Measurements from ENCODE around the gene FOXD4L5.
"Not testable (repeated sequence)": the region's sequence is repeated elsewhere in the genome, so short reads cannot be mapped to it uniquely, and the experiment has no call there.

FOXD4L5 gene

DNA sequence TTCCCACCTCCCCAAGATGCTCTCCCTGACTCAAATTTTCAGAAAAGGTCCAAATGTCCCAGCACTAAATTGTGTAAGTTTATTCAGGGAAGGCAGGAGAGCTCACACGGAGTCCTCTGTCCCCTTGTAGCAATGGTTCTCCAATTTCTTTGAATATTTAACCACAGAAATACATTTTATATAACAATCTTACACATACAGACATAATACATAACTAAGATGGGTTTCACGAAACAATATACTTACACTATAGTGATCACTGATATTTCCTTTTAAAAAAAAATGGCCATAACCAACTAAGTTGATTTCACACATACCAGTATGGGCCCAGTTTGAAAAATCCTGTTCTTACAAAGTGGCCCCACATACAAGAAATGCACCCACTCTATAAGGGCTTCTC is at the start of gene FOXD4L5:
TSS of gene FOXD4L5 (minus strand) at position 101 of the 400 bp plus-strand sequence. CDS start 832 bp downstream, outside the sequence.
- DNase-seq (ENCODE audit: insufficient read length, low spot score); FAIRE-seq: not testable (repeated sequence)

DNA sequence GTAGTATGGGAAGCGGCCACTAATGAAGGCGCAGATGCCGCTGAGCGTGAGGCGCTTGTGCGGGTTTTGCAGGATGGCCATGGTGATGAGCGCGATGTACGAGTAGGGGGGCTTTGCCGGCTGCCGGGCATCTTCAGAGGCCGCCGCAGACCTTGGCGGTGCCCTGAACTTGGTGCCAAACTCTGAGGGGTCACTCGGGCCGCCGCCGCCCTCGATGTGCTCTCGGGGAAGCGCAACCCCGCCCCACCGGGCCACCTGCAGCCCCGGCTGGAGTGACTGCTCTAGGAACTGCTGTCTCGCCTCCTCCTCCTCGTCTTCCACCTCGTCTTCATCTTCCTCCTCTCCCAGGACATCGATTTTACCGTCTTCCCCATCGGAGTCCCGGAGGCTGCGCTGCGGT is 1.1 kb downstream of the FOXD4L5 start:
- not testable (repeated sequence) for FAIRE-seq; DNase-seq (ENCODE audit: insufficient read length, low spot score)

DNA sequence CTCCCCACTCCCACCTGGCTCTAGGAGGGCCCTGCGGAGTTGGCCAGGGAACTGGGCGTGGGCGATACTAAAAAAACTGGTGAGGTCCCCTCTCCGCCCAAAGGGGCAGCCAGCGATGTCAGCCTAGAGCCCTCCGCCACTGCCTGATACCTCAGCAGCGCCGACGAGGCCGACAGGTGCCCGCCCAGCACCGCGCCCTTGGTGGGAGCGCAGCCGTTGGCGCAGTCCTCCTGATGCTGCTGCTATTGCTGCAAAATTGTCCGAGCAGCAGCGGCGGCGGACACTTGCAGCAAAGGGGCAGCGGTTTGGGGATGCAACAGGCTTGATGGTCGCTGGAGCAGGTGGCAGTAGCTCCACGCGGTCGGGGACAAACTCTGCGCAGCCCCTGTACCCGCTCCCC is 2.0 kb downstream of the FOXD4L5 start:
- not testable (repeated sequence) for DNase-seq (ENCODE audit: insufficient read length, low spot score); FAIRE-seq
